Lung (tissue), 13 donors: ENCODE data around the gene KRTAP20-3. TPM values are rescaled to one million over a fixed set of nuclear protein-coding genes. Genes with fewer than 3 reads are reported as not detected.

Source experiments
- ATAC-seq: fragments of 200-7000 bp; cut with Tn5 transposase; one replicate; pipeline ENCODE4 v1.9.1; 2020; ENCODE audit warnings: moderate number of reproducible peaks; ENCODE audit not compliant: insufficient read depth, low FRiP score
- DNase-seq, 3 donors: peaks; one replicate each; pipeline ENCODE4 v3.0.0-alpha.2; 2013 to 2017
- H3K27ac ChIP-seq, 2 donors: one replicate each; pipeline ENCODE4 v1.5.1; 2013; ENCODE audit warnings: mild to moderate bottlenecking in 2 of 2, moderate library complexity in 2 of 2, control low read depth in 1 of 2, inconsistent platforms in 1 of 2, low read depth in 1 of 2, low read length in 1 of 2
- H3K27me3 ChIP-seq, 3 donors: one replicate each; pipeline ENCODE4 v1.5.1; 2013; ENCODE audit warnings: low read length in 2 of 3; ENCODE audit not compliant: control insufficient read depth in 3 of 3, insufficient read depth in 3 of 3
- H3K36me3 ChIP-seq, 4 donors: one replicate each; pipeline ENCODE4 v1.5.1; 2013; ENCODE audit warnings: low read length in 4 of 4, mild to moderate bottlenecking in 1 of 4, moderate library complexity in 1 of 4; ENCODE audit not compliant: control insufficient read depth in 4 of 4, insufficient read depth in 4 of 4
- H3K4me1 ChIP-seq, 5 donors: one replicate each; pipeline ENCODE4 v1.5.1; 2013; ENCODE audit warnings: low read length in 5 of 5, mild to moderate bottlenecking in 2 of 5, moderate library complexity in 1 of 5; ENCODE audit not compliant: control insufficient read depth in 5 of 5, insufficient read depth in 5 of 5
- H3K4me3 ChIP-seq: one replicate; pipeline ENCODE4 v1.5.1; 2013; ENCODE audit warnings: mild to moderate bottlenecking, control low read depth, moderate library complexity
- H3K9ac ChIP-seq, 2 donors: one replicate each; pipeline ENCODE4 v1.5.1; 2013; ENCODE audit warnings: low read length in 2 of 2, control low read depth in 1 of 2; ENCODE audit not compliant: insufficient read depth in 1 of 2
- H3K9me3 ChIP-seq, 4 donors: one replicate each; pipeline ENCODE4 v1.5.1; 2013; ENCODE audit warnings: low read length in 3 of 4, mild to moderate bottlenecking in 1 of 4, moderate library complexity in 1 of 4; ENCODE audit not compliant: control insufficient read depth in 4 of 4, insufficient read depth in 3 of 4
- CTCF ChIP-seq: IDR thresholded peaks from 2 replicates; pipeline ENCODE4 v1.5.1; 2012; ENCODE audit warnings: mild to moderate bottlenecking; ENCODE audit errors: control extremely low read depth, extremely low read depth
- WGBS, 2 donors: extraction: QIAGEN DNeasy Blood & Tissue Kit; methylation state at CpG; one replicate each; pipeline ENCODE4 v1.1.7; 2013; 5-methylcytosine and 5-hydroxymethylcytosine counted together
- polyA plus RNA-seq, 2 donors: library from polyadenylated mRNA; stranded (reverse); fragments of 200-250 nt; gene quantifications; one replicate each; pipeline ENCODE4 v1.2.1, GENCODE V29; 2013
- small RNA-seq: library from RNA; depleted of rRNA; stranded (forward); fragments of <200 nt; gene quantifications from one replicate; pipeline ENCODE3, GENCODE V24; 2014; ENCODE audit warnings: low replicate concordance
- total RNA-seq, 2 donors: library from RNA; depleted of rRNA in 1 of 2; stranded (reverse); fragments of >200 nt in 1 of 2; gene quantifications; one replicate each; pipeline ENCODE4 v1.2.1, GENCODE V29; 2014 to 2021
- donor health status: control.
- donor health status: control.
- donor health status: Bipolar disorder and iron deficiency.
- donor health status: healthy.
- donor health status: DM: yes; HTN: yes; CAD: no.

KRTAP20-3 gene
- total and polyA plus RNA-seq, 4 donors = not detected

- no peaks in the 10 kb centered on the region for H3K27me3 ChIP-seq
- no peaks in the 10 kb centered on the region for H3K36me3 ChIP-seq
- WGBS, 2 donors = 71 to 81% methylated on average over 6 of the region's 6 CpGs
- no peak overlapping the region for H3K27ac ChIP-seq
- H3K4me1 ChIP-seq = no peaks in the 10 kb centered on the region
- no peak overlapping the region for H3K4me3 ChIP-seq
- TF ChIP-seq CTCF = no peak
- H3K9me3 ChIP-seq = peaks cover 0 to 2% (median 0%) of the 10 kb centered on the region in 4 donors
- no peak overlapping the region for H3K9ac ChIP-seq
- ATAC-seq (no peak), DNase-seq (no peak)
Measured at GRCh38 chr21:30684506-30684905, 41.8 kb downstream of the KRTAP20-3 start.

GRCh38 chr21:30689822-30690221, 47.2 kb downstream of the KRTAP20-3 start:
- DNase-seq (no peak), ATAC-seq (no peak)
- Histone ChIP-seq H3K27ac (no peak overlapping the region), H3K27me3 (no peaks in the 10 kb centered on the region), H3K9me3 (peaks cover 0 to 2% (median 1%) of the 10 kb centered on the region in 4 donors), H3K4me3 (no peak overlapping the region), H3K4me1 (no peaks in the 10 kb centered on the region), H3K9ac (no peak overlapping the region), H3K36me3 (no peaks in the 10 kb centered on the region)
- TF ChIP-seq CTCF = no peak
- 63 to 64% methylated on average over 7 of the region's 7 CpGs for WGBS, 2 donors

Small RNA genes within 50 kb of the gene (small RNA-seq; reads per million reads assigned to genes)
- not detected for gene KRTAP20-1
- gene KRTAP20-3 = not detected
- not detected for gene KRTAP20-4
- gene KRTAP22-1 = not detected

Other genes with a start within 250 kb of the KRTAP20-3 start
- not detected for gene KRTAP13-1, start 246.8 kb upstream of the KRTAP20-3 start, total RNA-seq
- gene KRTAP13-1, start 246.8 kb upstream of the KRTAP20-3 start, polyA plus RNA-seq = not detected
- gene KRTAP13-3, start 216.9 kb upstream of the KRTAP20-3 start, total RNA-seq = not detected
- not detected for gene KRTAP13-3, start 216.9 kb upstream of the KRTAP20-3 start, polyA plus RNA-seq
- gene KRTAP13-4, start 212.6 kb upstream of the KRTAP20-3 start, total RNA-seq = not detected
- gene KRTAP13-4, start 212.6 kb upstream of the KRTAP20-3 start, polyA plus RNA-seq = not detected
- not detected for gene KRTAP15-1, start 202.6 kb upstream of the KRTAP20-3 start, total RNA-seq
- not detected for gene KRTAP15-1, start 202.6 kb upstream of the KRTAP20-3 start, polyA plus RNA-seq
- not detected for gene KRTAP19-1, start 162.5 kb upstream of the KRTAP20-3 start, total RNA-seq
- gene KRTAP19-1, start 162.5 kb upstream of the KRTAP20-3 start, polyA plus RNA-seq = not detected
- gene KRTAP19-2, start 155.4 kb upstream of the KRTAP20-3 start, total RNA-seq = not detected
- not detected for gene KRTAP19-2, start 155.4 kb upstream of the KRTAP20-3 start, polyA plus RNA-seq
- gene KRTAP19-3, start 150.9 kb upstream of the KRTAP20-3 start, total RNA-seq = not detected
- gene KRTAP19-3, start 150.9 kb upstream of the KRTAP20-3 start, polyA plus RNA-seq = not detected
- not detected for gene KRTAP19-4, start 145.7 kb upstream of the KRTAP20-3 start, total RNA-seq
- not detected for gene KRTAP19-4, start 145.7 kb upstream of the KRTAP20-3 start, polyA plus RNA-seq
- gene KRTAP19-5, start 140.7 kb upstream of the KRTAP20-3 start, total RNA-seq = not detected
- not detected for gene KRTAP19-5, start 140.7 kb upstream of the KRTAP20-3 start, polyA plus RNA-seq
- gene KRTAP19-6, start 101.0 kb upstream of the KRTAP20-3 start, total RNA-seq = not detected
- gene KRTAP19-6, start 101.0 kb upstream of the KRTAP20-3 start, polyA plus RNA-seq = not detected
- gene KRTAP19-7, start 81.5 kb upstream of the KRTAP20-3 start, total RNA-seq = not detected
- gene KRTAP19-7, start 81.5 kb upstream of the KRTAP20-3 start, polyA plus RNA-seq = not detected
- not detected for gene KRTAP22-2, start 52.5 kb upstream of the KRTAP20-3 start, total RNA-seq
- gene KRTAP22-2, start 52.5 kb upstream of the KRTAP20-3 start, polyA plus RNA-seq = not detected
- gene KRTAP6-3, start 50.4 kb upstream of the KRTAP20-3 start, total RNA-seq = not detected
- not detected for gene KRTAP6-3, start 50.4 kb upstream of the KRTAP20-3 start, polyA plus RNA-seq
- not detected for gene KRTAP6-2, start 44.0 kb upstream of the KRTAP20-3 start, total RNA-seq
- gene KRTAP6-2, start 44.0 kb upstream of the KRTAP20-3 start, polyA plus RNA-seq = not detected
- not detected for gene KRTAP22-1, start 41.8 kb upstream of the KRTAP20-3 start, total RNA-seq
- gene KRTAP22-1, start 41.8 kb upstream of the KRTAP20-3 start, polyA plus RNA-seq = not detected
- not detected for gene KRTAP6-1, start 28.9 kb upstream of the KRTAP20-3 start, total RNA-seq
- not detected for gene KRTAP6-1, start 28.9 kb upstream of the KRTAP20-3 start, polyA plus RNA-seq
- gene KRTAP20-1, start 26.4 kb upstream of the KRTAP20-3 start, total RNA-seq = not detected
- gene KRTAP20-1, start 26.4 kb upstream of the KRTAP20-3 start, polyA plus RNA-seq = not detected
- gene KRTAP20-4, start 22.2 kb upstream of the KRTAP20-3 start, total RNA-seq = not detected
- not detected for gene KRTAP20-4, start 22.2 kb upstream of the KRTAP20-3 start, polyA plus RNA-seq
- not detected for gene KRTAP20-2, start 7.7 kb upstream of the KRTAP20-3 start, total RNA-seq
- gene KRTAP20-2, start 7.7 kb upstream of the KRTAP20-3 start, polyA plus RNA-seq = not detected
- gene KRTAP21-3, start 75.9 kb downstream of the KRTAP20-3 start, total RNA-seq = not detected
- gene KRTAP21-3, start 75.9 kb downstream of the KRTAP20-3 start, polyA plus RNA-seq = not detected
- not detected for gene KRTAP21-2, start 104.4 kb downstream of the KRTAP20-3 start, total RNA-seq
- not detected for gene KRTAP21-2, start 104.4 kb downstream of the KRTAP20-3 start, polyA plus RNA-seq
- not detected for gene KRTAP21-1, start 112.6 kb downstream of the KRTAP20-3 start, total RNA-seq
- gene KRTAP21-1, start 112.6 kb downstream of the KRTAP20-3 start, polyA plus RNA-seq = not detected
- not detected for gene KRTAP8-1, start 170.4 kb downstream of the KRTAP20-3 start, total RNA-seq
- not detected for gene KRTAP8-1, start 170.4 kb downstream of the KRTAP20-3 start, polyA plus RNA-seq
- not detected for gene KRTAP7-1, start 186.9 kb downstream of the KRTAP20-3 start, total RNA-seq
- not detected for gene KRTAP7-1, start 186.9 kb downstream of the KRTAP20-3 start, polyA plus RNA-seq
- not detected for gene KRTAP11-1, start 238.7 kb downstream of the KRTAP20-3 start, total RNA-seq
- not detected for gene KRTAP11-1, start 238.7 kb downstream of the KRTAP20-3 start, polyA plus RNA-seq